ENCODE data around the gene TNNI3K.

The TNNI3K gene

GRCh38 chr1:74392186-74392585 is 157.0 kb downstream of the TNNI3K start:
- Histone ChIP-seq H3K4me1 (no peaks in the 10 kb centered on the region), H3K9ac (no peak overlapping the region), H3K9me3 (ENCODE audit: control insufficient read depth, low read length) (no peaks in the 10 kb centered on the region), H3K27me3 (ENCODE audit: control insufficient read depth, insufficient read depth, low read length) (no peaks in the 10 kb centered on the region), H2AFZ (no peak overlapping the region), H3K79me2 (no peaks in the 10 kb centered on the region), H3K4me3 (ENCODE audit: low read depth, low read length) (no peak overlapping the region), H3K4me2 (ENCODE audit: low read length) (no peak overlapping the region), H3K27ac (no peak overlapping the region), H3K36me3 (ENCODE audit: control insufficient read depth, insufficient read depth, low read length) (no peaks in the 10 kb centered on the region)
- TF ChIP-seq, protein P1, sequence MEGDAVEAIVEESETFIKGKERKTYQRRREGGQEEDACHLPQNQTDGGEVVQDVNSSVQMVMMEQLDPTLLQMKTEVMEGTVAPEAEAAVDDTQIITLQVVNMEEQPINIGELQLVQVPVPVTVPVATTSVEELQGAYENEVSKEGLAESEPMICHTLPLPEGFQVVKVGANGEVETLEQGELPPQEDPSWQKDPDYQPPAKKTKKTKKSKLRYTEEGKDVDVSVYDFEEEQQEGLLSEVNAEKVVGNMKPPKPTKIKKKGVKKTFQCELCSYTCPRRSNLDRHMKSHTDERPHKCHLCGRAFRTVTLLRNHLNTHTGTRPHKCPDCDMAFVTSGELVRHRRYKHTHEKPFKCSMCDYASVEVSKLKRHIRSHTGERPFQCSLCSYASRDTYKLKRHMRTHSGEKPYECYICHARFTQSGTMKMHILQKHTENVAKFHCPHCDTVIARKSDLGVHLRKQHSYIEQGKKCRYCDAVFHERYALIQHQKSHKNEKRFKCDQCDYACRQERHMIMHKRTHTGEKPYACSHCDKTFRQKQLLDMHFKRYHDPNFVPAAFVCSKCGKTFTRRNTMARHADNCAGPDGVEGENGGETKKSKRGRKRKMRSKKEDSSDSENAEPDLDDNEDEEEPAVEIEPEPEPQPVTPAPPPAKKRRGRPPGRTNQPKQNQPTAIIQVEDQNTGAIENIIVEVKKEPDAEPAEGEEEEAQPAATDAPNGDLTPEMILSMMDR (IDR thresholded peaks at IDR 0.05): no peak

GRCh38 chr1:74392840-74393239 is 157.7 kb downstream of the TNNI3K start:
- Histone ChIP-seq H3K27ac (no peak overlapping the region), H3K9me3 (ENCODE audit: control insufficient read depth, low read length) (no peaks in the 10 kb centered on the region), H3K27me3 (ENCODE audit: control insufficient read depth, insufficient read depth, low read length) (no peaks in the 10 kb centered on the region), H3K4me3 (ENCODE audit: low read depth, low read length) (no peak overlapping the region), H3K4me1 (no peaks in the 10 kb centered on the region), H3K36me3 (ENCODE audit: control insufficient read depth, insufficient read depth, low read length) (no peaks in the 10 kb centered on the region), H3K79me2 (no peaks in the 10 kb centered on the region), H3K9ac (no peak overlapping the region), H2AFZ (no peak overlapping the region), H3K4me2 (ENCODE audit: low read length) (no peak overlapping the region)
- TF ChIP-seq, protein P1 (IDR thresholded peaks at IDR 0.05): no peak

DNA sequence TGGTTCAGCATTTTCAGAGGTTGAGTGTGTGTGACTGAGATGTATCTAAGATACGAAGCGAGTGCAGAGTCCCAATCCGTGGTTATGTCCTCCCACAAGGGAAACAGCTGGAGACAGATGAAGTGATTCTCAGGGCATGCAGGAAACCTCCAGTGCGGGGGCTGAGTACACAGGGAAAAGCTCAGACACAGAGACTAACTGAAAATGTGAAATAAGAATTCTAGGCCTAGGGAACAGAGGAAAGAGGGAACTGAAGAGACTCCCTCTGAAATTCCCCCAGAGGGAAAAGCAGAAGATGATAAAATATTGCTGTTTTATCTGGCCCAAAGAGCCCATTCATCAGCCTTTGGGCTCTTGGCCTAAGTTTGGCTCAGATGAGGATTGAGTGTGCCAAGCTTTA is 160.4 kb downstream of the TNNI3K start:
- Histone ChIP-seq H3K4me3 (ENCODE audit: low read depth, low read length) (no peak overlapping the region), H3K27ac (no peak overlapping the region), H3K9ac (no peak overlapping the region), H3K9me3 (ENCODE audit: control insufficient read depth, low read length) (no peaks in the 10 kb centered on the region), H2AFZ (no peak overlapping the region), H3K4me2 (ENCODE audit: low read length) (no peak overlapping the region), H3K4me1 (no peaks in the 10 kb centered on the region), H3K27me3 (ENCODE audit: control insufficient read depth, insufficient read depth, low read length) (no peaks in the 10 kb centered on the region), H3K79me2 (no peaks in the 10 kb centered on the region), H3K36me3 (ENCODE audit: control insufficient read depth, insufficient read depth, low read length) (no peaks in the 10 kb centered on the region)
- TF ChIP-seq, protein P1 (IDR thresholded peaks at IDR 0.05): no peak

DNA sequence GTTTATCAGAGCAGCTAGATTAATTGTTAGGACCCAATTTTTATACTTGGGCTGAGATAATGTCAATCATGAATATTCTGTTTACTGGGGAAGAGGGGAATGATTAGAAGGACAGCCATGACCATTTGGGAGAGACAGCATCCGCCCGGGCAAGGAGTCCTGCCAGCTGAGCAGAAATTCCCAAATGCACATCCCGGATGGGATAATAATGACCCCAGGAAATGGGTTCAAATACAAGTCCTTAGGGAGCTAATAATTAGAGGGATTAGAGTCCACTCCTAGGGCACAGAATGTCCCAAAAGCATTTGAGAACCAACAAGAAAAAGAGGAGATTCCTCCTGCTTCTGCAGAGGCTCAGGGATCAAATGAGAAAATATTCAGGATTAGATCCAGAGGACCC is 161.3 kb downstream of the TNNI3K start:
- Histone ChIP-seq H3K36me3 (ENCODE audit: control insufficient read depth, insufficient read depth, low read length) (no peaks in the 10 kb centered on the region), H3K27ac (no peak overlapping the region), H3K4me2 (ENCODE audit: low read length) (no peak overlapping the region)

GRCh38 chr1:74396933-74397332 is 161.7 kb downstream of the TNNI3K start:
- H2AFZ ChIP-seq: no peak overlapping the region

More for the DNA sequence above, 161.3 kb downstream of the TNNI3K start:
- no peaks in the 10 kb centered on the region for H3K79me2 ChIP-seq
- H3K4me3 ChIP-seq (ENCODE audit: low read depth, low read length): no peak overlapping the region
- H3K9me3 ChIP-seq (ENCODE audit: control insufficient read depth, low read length): no peaks in the 10 kb centered on the region
- no peak overlapping the region for H3K9ac ChIP-seq
- H2AFZ ChIP-seq: no peak overlapping the region
- H3K27me3 ChIP-seq (ENCODE audit: control insufficient read depth, insufficient read depth, low read length): no peaks in the 10 kb centered on the region
- TF ChIP-seq, protein P1 (IDR thresholded peaks at IDR 0.05): no peak
- no peaks in the 10 kb centered on the region for H3K4me1 ChIP-seq

More at GRCh38 chr1:74396933-74397332, 161.7 kb downstream of the TNNI3K start:
- Histone ChIP-seq H3K9me3 (ENCODE audit: control insufficient read depth, low read length) (no peaks in the 10 kb centered on the region), H3K9ac (no peak overlapping the region), H3K79me2 (no peaks in the 10 kb centered on the region), H3K4me2 (ENCODE audit: low read length) (no peak overlapping the region), H3K27me3 (ENCODE audit: control insufficient read depth, insufficient read depth, low read length) (no peaks in the 10 kb centered on the region), H3K27ac (no peak overlapping the region), H3K4me1 (no peaks in the 10 kb centered on the region), H3K4me3 (ENCODE audit: low read depth, low read length) (no peak overlapping the region), H3K36me3 (ENCODE audit: control insufficient read depth, insufficient read depth, low read length) (no peaks in the 10 kb centered on the region)
- TF ChIP-seq, protein P1 (IDR thresholded peaks at IDR 0.05): no peak
